Coronary artery (tissue), 2 donors: Measurements from ENCODE around the gene FAM120A.

Experiments used
- DNase-seq: peaks from one replicate; pipeline ENCODE4 v3.0.0-alpha.2; 2017; ENCODE audit warnings: low spot score
- H3K27ac ChIP-seq, 2 donors: fragments of 200-600 bp; sonication (generic); one replicate each; pipeline ENCODE4 v1.5.1; 2016 to 2019
- H3K4me3 ChIP-seq: fragments of 200-600 bp; sonication (generic); 2 replicates; pipeline ENCODE4 v1.5.1; 2016; ENCODE audit warnings: mild to moderate bottlenecking, moderate library complexity
- TF ChIP-seq, protein P1 (sequence below): fragments of 200-600 bp; sonication (generic); IDR thresholded peaks from one replicate; pipeline ENCODE4 v1.5.1; 2019; ENCODE audit warnings: antibody characterized with exemption

The FAM120A gene

DNA sequence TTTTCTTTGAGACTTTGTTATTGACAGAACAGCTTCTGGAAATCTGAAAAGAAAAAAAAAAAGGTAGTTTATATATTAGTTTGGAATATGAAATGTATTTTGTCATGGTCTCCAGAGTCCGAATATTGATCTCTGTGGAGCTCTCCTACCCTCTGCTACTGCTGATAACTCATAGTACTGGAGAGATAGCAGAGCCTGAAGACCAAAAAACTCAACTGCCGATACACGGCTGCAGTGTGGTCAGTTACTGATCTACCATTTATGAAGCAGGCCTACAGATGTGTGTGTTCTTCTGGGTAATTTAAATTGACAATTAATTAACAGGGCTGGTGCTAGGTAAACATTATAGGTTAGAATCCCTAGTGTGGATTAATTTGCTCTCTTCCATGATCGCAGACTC lies 3.8 kb upstream of the FAM120A start:
- Histone ChIP-seq H3K4me3 (no peak overlapping the region), H3K27ac (no peak overlapping the region)
- no peak for DNase-seq
- TF ChIP-seq, protein P1, sequence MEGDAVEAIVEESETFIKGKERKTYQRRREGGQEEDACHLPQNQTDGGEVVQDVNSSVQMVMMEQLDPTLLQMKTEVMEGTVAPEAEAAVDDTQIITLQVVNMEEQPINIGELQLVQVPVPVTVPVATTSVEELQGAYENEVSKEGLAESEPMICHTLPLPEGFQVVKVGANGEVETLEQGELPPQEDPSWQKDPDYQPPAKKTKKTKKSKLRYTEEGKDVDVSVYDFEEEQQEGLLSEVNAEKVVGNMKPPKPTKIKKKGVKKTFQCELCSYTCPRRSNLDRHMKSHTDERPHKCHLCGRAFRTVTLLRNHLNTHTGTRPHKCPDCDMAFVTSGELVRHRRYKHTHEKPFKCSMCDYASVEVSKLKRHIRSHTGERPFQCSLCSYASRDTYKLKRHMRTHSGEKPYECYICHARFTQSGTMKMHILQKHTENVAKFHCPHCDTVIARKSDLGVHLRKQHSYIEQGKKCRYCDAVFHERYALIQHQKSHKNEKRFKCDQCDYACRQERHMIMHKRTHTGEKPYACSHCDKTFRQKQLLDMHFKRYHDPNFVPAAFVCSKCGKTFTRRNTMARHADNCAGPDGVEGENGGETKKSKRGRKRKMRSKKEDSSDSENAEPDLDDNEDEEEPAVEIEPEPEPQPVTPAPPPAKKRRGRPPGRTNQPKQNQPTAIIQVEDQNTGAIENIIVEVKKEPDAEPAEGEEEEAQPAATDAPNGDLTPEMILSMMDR, result no peak

DNA sequence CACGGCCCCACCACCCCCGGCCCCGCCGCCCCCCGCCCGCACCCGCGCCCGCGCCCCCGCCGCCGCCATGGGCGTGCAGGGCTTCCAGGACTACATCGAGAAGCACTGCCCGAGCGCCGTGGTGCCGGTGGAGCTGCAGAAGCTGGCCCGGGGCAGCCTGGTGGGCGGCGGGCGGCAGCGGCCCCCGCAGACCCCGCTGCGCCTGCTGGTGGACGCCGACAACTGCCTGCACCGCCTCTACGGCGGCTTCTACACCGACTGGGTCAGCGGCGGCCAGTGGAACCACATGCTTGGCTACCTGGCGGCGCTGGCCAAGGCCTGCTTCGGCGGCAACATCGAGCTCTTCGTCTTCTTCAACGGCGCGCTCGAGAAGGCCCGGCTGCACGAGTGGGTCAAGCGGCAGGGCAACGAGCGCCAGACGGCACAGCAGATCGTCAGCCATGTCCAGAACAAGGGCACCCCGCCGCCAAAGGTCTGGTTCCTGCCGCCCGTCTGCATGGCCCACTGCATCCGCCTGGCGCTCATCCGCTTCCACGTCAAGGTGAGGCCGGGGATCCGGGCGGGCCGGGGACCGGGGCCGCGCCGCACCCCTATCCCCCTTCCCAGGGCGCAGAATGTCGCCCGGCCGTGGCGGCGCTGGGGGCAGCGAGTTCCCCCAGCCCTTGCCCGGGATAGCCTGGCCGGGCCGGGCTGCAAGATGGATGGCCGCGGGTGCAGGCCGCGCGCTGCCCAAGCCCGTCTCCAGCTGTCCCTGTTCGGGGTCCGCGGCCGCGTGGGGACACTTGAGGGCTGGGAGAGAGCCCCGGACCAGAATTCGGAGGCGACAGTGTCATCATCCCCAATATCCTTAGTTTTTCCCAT lies 594 bp downstream of the FAM120A start:
- peak; percentile 76 for DNase-seq
- H3K27ac ChIP-seq, result peak overlapping the region; percentile 84 to 98
- peak overlapping the region; percentile 96 for H3K4me3 ChIP-seq
- TF ChIP-seq, protein P1, result no peak

DNA sequence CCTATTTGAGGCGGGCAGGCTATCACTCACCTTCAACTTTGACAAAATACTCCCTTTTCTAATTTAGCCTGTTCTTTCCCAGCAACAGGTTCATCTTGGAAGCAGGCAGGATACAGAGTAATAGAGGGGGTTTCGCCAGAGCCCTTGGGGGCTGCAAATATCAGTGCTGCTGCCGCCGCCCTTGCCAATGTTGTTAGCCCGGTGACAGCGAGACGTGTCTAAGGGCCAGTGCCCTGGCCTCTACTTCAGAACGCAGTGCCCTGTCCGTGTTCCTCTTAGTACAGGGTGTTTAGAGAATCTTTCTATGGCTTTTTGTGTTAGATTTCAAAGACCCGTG lies 1.2 kb downstream of the FAM120A start:
- TF ChIP-seq, protein P1, result no peak
- Histone ChIP-seq H3K27ac (peak overlapping the region; percentile 84 to 98), H3K4me3 (peak overlapping the region; percentile 96)
- no peak for DNase-seq

- Histone ChIP-seq H3K27ac (peak within 1 kb of the TSS; percentile 84 to 98), H3K4me3 (peak within 1 kb of the TSS; percentile 96)
- peak; percentile 95 for DNase-seq
- TF ChIP-seq, protein P1, result no peak
Observed at GRCh38 chr9:93453047-93453914, 1.8 kb downstream of the FAM120A start, which contains the start of gene FAM120AOS. TSS of gene FAM120AOS (minus strand) at chr9:93453581. CDS start at chr9:93452709, 872 bp downstream.

GRCh38 chr9:93456022-93456421 lies 4.5 kb downstream of the FAM120A start:
- no peak overlapping the region for H3K27ac ChIP-seq
- H3K4me3 ChIP-seq, result no peak overlapping the region
- no peak for DNase-seq
- TF ChIP-seq, protein P1, result no peak

DNA sequence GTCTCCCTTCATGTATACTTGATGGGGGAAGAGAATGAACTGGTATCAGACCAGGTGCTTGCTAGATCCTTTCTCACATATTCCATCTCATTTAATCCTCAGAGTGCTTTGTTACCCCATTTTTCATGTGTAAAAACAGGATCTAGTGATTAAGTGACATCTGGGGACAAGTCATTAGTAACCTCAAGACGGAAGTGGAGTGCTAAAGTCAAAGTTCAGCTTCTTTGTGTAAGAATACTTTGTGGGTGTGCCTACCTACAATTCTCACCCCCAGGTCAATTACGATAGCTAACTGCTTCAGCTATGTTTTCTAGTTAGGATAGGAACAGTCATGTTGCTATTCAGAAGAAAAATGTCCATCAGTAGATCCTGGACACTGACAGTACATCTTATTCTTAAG lies 5.0 kb downstream of the FAM120A start:
- H3K4me3 ChIP-seq, result no peak overlapping the region
- TF ChIP-seq, protein P1, result no peak
- peak overlapping the region in 1 of 2 donors; percentile 3 for H3K27ac ChIP-seq
- DNase-seq, result no peak
